Hippocampal formation (tissue), 2 donors: Measurements from ENCODE around the gene FRMD1.

Experiments used
- DNase-seq, 2 donors: peaks; one replicate each; lab custom pipeline; 2025; lab: John Stamatoyannopoulos, UW

FRMD1 gene

DNA sequence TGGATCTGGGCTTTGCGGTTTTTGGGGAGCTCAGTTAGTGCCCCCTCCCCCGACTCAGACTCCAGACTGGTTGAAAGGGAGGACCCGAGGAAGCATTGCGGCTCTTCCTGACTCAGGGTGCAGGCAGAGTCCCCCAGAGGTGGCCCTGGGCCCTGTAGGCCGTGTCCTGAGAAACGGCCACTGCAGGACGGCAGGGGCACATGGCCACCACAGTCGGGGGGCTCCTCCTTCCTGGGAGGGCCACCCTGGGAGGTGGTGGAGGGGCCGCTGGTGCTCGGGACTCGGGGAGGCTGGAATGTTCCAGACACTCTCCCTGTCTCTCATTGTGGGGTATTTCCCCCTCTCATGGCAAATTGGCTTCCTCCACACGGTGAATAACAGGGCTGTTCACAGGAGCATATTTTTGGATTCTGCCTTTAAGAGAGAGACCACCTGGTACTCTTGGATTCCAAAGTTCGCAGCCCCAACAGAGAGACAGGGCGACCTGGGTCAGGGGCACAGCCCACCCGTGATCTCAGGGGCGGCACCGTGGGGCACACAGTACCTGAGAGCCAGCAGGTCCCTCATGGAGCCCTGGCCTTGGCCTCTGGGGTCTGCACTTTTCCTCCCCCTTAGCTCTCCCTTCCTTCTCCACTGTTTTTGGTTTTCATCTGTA is 35.7 kb downstream of the FRMD1 start:
- DNase-seq, result no peak

DNA sequence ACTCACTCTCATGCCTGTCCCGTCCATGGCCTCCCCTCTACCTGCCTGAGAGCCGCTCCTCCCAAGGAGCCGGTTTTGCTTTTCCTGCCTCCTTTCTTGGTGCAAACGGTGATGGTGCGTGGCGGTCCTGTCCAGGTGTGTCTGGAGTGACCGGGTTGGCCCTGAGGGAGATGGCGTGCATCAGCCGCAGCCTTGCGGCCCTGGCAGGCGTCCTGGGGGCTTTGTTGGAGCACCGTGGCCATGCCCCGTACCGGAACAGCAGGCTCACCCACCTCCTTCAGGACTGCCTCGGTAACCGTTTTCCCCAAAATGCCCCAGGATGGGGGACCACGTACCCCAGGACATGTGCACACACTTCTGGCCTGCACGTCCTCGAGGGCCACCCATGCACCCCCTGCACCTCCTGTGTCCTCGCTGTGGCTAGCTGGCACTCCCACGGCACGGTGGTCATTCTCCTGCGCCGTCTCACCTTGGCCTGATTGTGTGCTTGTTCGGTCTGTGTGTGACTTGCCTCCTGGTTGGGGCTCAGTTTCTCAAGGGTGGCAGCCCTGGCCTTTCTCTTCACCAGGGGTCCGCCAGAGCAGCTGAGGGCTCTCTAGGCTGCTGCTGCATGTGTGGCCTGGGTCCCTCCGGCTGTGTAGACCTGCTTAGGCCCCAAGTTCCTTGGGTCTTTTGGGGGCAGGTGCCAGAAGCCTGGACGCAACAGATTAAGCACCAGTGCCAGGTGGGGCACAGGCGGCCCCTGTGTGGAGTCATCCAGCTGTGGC is 36.4 kb downstream of the FRMD1 start:
- DNase-seq, result no peak

DNA sequence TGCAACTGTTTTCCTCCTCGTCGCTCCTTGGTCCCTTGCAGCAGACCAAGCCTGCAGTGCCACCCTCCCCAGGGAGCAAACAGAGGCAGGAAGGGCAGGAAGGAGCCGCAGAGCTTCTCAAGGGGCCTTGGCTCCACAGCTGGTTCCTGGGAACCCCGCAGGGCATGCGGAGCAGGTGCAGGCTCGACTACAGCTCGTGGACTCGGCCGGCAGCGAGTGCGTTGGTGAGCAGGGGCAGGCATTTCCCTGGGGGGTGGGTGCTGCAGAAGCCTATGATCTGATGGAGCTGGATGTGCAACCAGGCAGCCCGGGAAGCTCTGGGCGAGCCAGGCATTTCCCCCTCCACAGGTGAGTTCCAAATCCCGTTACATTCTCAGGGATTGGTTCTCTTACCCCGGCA is 37.1 kb downstream of the FRMD1 start:
- no peak for DNase-seq

DNA sequence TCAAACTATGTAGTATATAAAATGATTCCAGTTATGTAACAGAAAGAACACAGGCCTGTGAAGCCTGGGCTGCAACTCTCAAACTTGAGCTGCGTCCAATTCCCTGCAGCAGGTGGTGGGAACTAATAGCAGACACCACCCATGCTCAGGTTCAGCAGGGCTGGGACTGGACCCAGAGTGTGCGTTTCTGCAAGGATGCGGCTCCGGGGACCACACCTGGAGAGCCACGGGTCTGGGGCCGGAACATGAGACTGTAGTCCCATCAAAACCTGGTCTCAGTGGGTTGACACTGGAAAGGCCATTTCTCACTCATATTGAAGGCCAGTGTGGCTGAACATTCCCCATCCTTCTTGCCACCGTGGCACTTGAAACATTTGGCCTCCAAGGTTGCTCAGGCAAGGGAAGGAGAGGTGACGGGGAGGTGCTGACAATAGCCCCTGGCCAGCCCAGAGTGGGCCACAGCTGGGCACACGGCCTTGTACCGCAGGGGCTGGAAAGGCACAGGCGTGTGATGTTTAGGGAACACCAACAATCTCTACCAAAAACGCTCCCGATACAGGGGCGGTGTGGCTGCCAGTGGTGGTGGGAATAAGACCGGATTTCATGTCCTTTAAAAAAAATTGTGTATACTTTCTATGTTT is 38.0 kb downstream of the FRMD1 start:
- no peak for DNase-seq

DNA sequence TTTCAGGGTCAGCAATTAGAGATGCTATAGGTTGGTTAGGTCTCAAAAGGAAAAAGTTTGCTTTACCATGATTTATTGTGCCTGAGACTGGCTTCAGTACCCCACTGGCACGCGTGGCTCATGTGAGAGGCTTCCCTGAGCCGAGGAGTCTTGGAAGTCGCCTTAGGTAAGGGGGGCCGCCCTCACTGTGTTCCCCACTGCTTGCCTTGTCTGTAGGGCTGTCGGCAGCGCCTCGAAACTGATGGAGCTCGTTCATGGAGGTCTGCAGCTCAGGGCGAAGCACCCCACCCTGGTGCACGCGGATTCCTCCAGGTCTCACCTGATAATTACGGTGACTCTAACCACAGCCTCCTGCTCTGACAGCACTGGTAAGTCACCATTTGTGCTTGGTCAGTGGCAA is 39.2 kb downstream of the FRMD1 start:
- DNase-seq, result no peak

DNA sequence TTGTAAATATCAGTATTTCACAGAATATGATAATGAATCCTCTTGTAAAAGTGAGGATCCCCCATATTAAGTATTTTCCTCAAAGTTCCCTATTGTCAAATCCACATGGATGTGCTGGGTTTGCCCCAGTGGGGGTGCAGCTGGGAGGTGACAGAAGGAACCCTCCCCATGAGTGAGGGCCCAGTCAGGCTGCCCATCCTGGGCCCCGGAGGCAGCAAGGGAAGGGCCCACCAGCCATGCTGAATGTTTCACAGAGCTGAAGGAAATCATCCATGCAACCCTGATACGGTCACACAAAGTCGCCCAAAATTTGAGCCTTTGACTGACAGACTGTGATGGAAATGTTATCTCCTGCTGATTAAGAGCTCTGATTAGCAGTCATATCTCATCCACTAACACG is 39.7 kb downstream of the FRMD1 start:
- DNase-seq, result no peak

DNA sequence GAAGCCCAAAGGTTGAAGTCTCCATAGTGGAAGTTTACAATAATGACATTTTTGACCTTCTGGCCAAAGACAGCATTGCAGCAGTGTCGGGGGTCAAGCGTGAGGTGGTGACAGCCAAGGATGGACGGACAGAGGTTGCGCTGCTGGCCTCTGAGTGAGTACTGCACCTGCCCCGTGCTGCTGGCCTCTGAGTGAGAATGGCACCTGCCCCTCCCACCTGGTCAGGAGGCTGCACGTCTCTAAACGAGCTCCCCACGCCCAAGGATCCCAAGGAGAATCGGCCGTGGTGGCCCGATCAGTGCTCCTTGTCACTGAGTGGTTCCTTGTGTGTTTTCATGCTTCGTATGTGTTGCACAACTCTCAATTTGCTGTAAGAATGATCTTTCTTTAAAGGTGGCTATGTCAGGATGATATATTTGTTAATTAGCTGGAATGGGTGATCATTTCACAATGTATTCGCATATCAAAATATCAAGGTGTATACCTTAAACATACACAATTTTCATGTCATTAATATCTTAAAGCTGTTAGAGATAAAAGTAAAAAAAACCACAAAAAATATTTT is 40.4 kb downstream of the FRMD1 start:
- DNase-seq, result no peak

DNA sequence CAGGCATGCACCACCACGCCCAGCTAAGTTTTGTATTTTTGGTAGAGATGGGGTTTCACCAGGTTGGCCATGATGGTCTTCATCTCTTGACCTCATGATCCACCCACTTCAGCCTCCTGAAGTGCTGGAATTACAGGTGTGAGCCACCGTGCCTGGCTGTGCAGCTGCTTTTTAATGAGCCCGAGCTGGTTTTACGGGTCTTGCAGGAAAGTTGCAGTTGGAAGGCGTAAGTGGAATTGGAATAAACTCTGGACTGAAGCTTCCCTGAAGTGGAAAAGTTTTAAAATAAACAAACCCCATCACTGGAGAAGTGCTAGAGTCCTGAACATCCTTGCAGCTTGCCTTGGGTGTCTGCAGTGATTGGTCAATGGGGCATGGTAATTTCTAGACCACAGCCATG is 41.2 kb downstream of the FRMD1 start:
- no peak for DNase-seq

DNA sequence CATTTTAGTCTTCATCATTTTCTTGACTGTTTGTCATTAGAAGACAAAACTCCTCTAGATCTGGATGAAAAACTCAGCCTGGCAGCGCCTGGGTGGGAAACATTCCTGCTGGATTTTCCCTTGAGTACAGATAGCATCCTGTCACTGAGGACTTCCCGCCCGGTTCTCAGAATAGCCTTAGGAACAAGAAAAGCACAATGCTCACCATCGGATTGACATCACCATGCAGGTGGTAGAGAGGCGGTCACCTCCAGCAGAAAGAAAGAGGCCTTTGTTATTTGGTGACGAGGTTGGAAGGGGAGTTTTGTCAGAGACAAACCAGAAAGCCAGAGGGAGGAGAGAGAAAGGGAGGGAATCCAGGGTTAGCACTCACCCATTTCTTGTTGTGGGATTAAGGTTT is 41.8 kb downstream of the FRMD1 start:
- DNase-seq, result no peak

DNA sequence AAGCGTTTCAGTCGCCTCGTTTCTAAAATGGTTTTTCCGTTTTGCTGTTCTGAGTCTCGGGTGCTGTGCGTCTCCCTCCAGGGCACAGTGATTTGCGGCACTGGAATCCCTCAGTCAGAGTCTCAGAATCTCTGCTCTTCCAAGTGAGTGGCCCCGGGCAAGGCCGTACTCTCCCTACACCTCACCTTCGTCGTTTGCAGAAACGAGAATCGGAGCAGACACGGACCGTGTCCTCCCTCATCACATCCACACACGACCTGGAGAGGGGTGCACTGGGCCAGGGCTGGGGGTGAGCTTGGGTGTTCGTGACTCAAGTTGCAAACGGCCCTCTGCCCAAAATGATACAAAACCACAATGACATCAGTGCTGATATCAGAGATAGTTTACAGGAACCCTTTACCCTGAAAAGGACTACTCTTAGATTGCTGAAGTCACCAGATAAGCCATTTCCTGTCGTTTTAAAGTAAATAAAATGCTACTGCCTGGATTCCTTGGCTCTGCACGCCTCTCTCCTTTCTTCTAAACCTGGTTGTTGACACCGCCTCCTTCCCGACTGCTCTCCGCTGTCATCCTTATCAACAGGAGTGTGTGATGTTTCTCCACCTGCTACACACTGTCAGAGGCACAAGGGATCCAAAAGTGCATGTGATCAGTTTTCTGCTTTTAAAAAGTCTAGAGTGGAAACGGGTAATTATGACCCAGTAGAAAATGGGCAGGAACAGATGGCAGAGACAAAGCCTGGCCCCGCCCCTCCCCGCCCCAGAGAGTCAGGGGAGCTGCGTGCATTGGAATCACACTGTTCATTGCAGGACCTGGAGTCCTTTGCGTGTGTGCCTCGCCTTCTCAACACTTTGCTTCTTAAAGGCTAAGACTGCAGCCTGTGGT is 43.1 kb downstream of the FRMD1 start:
- no peak for DNase-seq

DNA sequence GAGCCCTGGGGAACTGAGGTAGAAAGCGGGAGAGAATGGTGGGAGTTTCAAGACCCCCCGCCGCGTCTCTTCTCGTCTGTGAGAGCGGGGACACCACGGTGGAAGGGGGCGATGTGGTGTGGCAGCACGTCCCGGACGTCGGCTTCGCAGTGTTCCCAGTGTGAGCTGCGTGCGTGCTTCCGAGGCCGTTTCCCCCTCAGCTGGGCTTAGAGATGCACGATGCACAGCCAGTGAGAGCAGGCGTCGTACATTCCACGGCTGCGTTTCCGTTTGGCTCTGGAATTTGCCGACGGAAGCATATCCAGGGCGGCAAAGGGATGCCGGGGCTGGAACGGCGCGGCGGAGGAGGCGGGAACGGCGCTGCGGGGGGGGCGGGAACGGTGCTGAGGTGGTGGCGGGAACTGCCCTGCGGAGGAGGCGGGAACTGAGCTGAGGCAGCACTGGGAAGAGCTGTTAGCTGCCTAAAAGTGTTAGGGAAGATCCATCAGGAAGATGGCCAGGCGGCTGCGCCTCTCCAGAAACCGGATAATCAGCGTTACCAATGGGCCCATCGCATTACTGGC is 43.8 kb downstream of the FRMD1 start:
- no peak for DNase-seq

DNA sequence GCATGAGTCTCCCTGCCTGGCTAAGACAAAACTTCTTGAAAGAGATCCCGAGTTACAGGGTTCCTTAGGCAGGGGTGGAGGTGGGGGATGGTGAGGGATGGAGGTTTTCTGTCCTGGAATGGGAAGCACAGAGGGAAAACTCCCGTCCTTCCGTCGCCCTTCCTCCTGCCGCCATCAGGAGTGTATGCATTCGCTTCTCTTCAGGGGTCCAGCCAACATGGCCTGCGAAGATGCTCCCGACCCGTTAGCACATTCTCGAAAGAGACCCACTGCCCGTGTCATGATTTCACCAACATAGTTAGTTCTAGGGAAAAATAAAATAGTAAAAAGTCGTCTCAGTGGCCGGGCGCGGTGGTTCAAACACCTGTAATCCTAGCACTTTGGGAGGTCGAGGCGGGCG is 44.5 kb downstream of the FRMD1 start:
- DNase-seq, result no peak

DNA sequence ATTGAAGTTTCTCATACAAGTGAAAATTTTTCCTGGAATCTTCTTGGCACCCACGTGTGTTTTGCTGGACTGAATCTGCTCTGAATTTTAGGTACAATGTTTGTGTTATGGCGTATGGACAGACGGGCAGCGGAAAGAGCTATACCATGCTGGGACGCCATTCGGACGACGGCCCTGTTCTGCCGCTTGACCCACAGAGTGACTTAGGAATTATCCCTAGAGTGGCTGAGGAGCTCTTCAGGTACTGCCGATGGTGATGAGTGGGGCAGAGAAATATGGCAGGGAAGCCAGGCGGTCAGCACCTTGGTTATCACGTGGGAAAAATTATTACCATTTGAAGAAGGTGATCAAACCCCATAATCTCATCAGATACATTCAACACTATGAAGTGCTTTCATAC is 45.2 kb downstream of the FRMD1 start:
- no peak for DNase-seq

DNA sequence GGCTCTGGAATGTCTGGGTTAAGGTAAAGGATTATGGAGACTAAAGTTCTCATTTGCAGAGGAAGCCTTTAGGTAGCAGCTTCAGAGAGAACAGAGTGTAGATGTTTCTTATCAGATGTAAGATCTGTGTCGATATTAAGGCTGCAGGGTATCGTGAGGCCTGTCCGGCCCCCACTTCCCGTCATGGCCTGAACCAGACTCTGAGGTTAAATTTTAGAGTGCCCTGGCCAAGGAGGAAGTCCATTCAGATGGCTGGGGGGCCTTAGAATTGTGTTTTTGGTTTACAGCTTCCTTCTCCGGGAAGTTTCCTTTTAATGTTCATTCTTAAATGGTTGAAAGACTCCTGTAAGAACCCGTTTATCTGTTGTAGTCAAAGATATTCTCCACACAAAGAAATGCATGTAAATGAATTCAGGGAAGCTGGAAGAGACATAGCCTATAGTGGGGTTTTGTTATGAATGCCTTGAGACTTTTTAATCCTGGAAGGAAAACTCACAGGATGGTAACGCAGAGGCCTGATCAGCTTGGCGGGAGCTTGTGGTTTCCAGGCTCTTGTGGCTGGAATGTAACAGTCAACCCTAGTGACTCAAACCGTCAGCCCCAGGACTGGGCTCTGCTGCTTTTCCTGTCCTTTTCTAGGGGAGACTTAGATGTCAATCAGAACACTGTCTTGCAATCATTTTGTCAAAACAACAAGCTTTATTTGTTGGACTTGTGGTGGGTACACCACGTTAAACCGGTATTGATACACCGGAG is 46.8 kb downstream of the FRMD1 start:
- DNase-seq, result no peak

DNA sequence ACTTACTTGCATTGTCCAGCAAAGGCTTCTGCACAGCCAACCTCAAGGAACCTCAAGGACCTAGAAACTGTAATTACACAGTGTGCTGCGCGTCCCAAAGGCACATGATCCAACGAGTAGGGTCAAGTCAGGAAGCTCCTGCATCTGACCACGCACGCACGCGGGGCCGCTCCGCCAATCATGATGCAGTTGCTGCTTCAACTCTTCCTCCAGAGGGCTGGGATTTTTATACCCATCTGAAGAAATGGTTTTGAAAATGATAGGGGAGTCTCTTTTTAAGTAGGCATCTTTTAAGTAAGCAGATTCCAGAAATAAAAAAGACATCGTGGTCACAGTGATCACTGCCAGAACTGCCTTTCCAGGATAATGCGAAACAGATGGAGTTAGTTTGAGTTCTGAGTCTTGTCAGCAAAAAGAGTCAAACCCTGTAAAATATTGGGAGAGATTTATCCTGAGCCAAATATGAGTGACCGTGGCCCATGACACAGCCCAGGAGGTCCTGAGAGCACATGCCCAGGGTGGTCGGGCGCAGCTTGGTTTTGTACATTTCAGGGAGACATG is 47.5 kb downstream of the FRMD1 start:
- no peak for DNase-seq

DNA sequence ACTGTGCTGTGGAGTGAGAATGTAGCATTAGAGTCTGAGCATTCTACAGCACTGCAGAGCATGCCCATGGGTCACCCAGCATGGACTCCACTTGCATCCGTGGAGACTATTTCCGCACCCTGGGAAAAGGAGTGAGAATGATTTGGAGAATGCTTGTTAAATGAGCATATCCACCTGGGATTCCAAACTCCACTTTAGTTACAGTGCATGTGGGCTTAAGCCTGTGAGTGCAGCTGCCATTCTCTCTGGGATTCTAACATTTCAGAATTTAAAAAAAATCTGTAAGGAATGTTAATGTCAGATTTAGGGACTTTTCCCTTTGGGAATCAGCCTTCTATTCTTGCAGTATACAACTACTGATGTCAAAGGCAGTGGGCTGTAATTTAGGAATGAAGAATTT is 48.1 kb downstream of the FRMD1 start:
- DNase-seq, result no peak

DNA sequence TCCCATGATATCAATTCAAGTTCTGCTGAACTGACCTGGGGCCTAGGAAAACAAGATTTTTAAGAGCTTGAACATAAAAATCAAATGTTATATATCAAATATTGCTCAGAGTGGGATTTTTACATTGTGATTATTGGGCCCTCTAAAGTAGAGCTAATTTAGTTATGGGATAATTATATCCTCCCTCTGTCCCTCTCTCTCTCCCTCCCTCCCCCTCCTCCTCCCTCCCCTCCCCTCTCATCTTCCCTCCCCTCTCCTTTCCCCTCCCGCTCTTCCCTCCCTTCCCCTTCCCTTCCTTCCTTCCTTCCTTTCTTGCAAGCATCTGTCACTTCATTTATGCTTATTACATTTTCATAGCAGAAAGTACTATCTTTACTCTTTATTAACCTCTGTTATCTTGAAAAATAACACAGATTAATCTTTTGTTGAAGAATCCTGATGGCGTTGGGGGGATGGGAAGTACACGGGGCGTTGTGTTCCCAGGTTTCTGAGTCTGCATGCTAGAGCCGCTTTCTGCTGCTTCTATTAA is 48.7 kb downstream of the FRMD1 start:
- no peak for DNase-seq

DNA sequence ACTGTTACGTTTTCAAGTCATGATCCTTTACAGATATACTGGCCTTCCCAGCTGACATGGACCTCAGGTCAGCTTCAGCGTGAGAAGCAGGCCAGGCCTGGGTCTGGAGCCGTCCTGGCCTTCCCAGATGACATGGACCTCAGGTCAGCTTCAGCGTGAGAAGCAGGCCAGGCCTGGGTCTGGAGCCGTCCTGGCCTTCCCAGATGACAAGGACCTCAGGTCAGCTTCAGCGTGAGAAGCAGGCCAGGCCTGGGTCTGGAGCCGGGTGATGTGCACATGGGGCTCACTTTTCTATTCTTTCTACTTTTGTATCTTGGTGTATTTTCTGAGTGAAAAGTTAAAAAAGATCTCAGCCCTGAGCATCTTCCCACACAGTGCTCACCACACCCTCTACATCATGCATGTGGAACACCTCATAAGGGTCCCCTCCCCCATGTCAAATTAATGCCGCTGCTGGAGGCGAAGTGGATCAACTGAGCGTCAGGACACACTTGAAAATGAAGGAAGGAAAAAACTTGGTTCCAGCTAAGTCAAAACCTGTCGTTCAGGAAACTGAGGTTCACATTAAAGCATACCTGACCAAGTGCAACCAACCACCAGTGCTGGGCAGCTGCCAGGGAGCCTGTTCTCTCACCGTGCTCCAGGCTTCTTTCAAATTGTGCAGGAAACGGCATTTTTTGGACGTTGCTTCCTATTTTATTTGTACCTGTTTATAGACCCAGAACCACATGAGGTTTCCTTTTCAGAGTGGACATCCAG is 49.4 kb downstream of the FRMD1 start:
- no peak for DNase-seq

DNA sequence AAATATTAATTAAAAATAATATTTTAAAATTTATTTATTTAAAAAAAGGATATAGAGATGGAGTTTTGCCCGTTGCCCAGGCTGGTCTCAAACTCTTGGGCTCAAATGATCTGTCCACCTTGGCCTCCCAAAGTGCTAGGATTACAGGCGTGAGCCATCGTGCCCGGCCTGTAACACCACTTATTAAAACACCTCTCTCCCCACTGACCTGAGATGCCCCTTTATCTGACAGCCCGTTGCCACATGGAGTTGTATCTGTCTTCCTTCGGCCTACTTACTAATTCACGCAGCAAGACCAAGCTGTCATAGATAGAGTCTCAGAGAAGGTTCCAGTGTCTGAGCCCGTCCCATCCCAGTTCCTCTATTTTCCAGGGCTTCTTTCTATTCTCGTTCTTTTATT is 50.8 kb downstream of the FRMD1 start:
- no peak for DNase-seq

DNA sequence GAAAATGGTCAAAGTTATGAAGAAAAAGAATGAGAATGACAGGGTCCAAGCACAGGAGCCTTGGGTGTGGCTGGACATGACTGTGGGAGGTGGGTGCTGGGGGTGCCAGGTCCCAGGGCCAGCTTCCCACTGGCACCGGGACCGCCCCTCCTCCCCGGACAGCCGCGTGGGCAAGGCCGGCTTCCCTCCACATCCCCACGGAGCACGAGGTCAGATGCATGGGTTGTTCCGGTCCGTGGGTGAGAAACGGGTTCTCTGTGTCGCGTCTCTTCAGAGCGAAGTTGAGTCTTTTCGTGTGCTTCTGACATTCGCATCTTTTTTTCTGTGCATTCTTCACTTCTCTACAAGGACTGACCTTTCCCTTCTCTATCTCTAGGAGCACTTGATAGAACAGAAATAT is 51.5 kb downstream of the FRMD1 start:
- DNase-seq, result no peak
